Heart right ventricle (tissue), 16 donors: ENCODE data around the gene KCNC1. TPM values are rescaled to one million over a fixed set of nuclear protein-coding genes. Genes with fewer than 3 reads are reported as not detected.

Experiments used
- ATAC-seq, 8 donors: fragments of 200-7000 bp; cut with Tn5 transposase; one replicate each; pipeline ENCODE4 v1.9.1; 2020; ENCODE audit warnings: mild to moderate bottlenecking in 8 of 8, moderate library complexity in 8 of 8, moderate number of reproducible peaks in 1 of 8
- DNase-seq, 2 donors: peaks; one replicate each; pipeline ENCODE4 v3.0.0-alpha.2; 2020
- H3K27ac ChIP-seq, 10 donors: fragments of 200-600 bp; sonication (generic) in 2 of 10; one replicate each; pipeline versions ENCODE4 v1.5.0 to v1.8.0; 2020 to 2022; ENCODE audit warnings: mild to moderate bottlenecking in 3 of 10
- H3K27me3 ChIP-seq, 7 donors: fragments of 200-600 bp; one replicate each; pipeline ENCODE4 v1.8.0; 2021 to 2022; ENCODE audit warnings: mild to moderate bottlenecking in 2 of 7
- H3K36me3 ChIP-seq, 9 donors: fragments of 200-600 bp; sonication (generic) in 1 of 9; one replicate each; pipeline versions ENCODE4 v1.5.0 to v1.8.0; 2020 to 2022; ENCODE audit warnings: mild to moderate bottlenecking in 2 of 9
- H3K4me1 ChIP-seq, 9 donors: fragments of 200-600 bp; sonication (generic) in 1 of 9; one replicate each; pipeline versions ENCODE4 v1.5.0 to v1.8.0; 2020 to 2022; ENCODE audit warnings: mild to moderate bottlenecking in 4 of 9
- H3K4me3 ChIP-seq, 10 donors: fragments of 200-600 bp; sonication (generic) in 2 of 10; one replicate each; pipeline versions ENCODE4 v1.5.0 to v1.8.0; 2020 to 2022; ENCODE audit warnings: mild to moderate bottlenecking in 7 of 10, moderate library complexity in 2 of 10
- H3K9me3 ChIP-seq, 11 donors: fragments of 200-600 bp in 10 of 11; sonication (generic) in 2 of 11; one replicate each; pipeline versions ENCODE4 v1.5.0 to v1.8.0; 2013 to 2022; ENCODE audit warnings: mild to moderate bottlenecking in 2 of 11, control low read depth in 1 of 11, moderate library complexity in 1 of 11
- CTCF ChIP-seq, 9 donors: fragments of 200-600 bp; sonication (generic) in 2 of 9; IDR thresholded peaks; one replicate each; pipeline versions ENCODE4 v1.5.0 to v1.8.0; 2021 to 2022; ENCODE audit warnings: antibody characterized with exemption in 9 of 9, mild to moderate bottlenecking in 5 of 9, moderate library complexity in 1 of 9
- WGBS, 2 donors: extraction: QIAGEN DNeasy Blood & Tissue Kit; methylation state at CpG; one replicate each; pipeline ENCODE4 v1.1.7; 2013; ENCODE audit warnings: inconsistent platforms in 1 of 2; 5-methylcytosine and 5-hydroxymethylcytosine counted together
- intact Hi-C, 10 donors: fragments of 100-400 bp; cut with DNase I; formaldehyde crosslinking; loops; one replicate each; pipeline versions ENCODE4 v1.11.1 to v1.14.2; 2022
- polyA plus RNA-seq, 2 donors: library from polyadenylated mRNA; stranded (reverse); fragments of 200-250 nt; gene quantifications; one replicate each; pipeline ENCODE4 v1.2.3, GENCODE V29; 2013
- total RNA-seq, 10 donors: library from RNA; stranded (reverse); fragmentation: NEBNext Ultra II Directional in 3 of 10; extraction: Animal tissue kit (Norgen Biotek cat#: 25700) in 3 of 10; gene quantifications; one replicate each; pipeline versions ENCODE4 v1.2.1 to v1.2.4, GENCODE V29; 2021 to 2023
- donor health status: Arrhythmogenic right ventricular cardiomyopathy.
- donor health status: ischemic (EF 13 %, LVEDD 7.1; RV severe dilation, severe dysfunction).
- donor health status: healthy with polysubstance abuse.
- donor health status: DM: no; HTN: yes; CAD: no.
- donor health status: DM: no; HTN: no; CAD: no.
- donor health status: ischemic (EF 25% LVEDD 6.9; RV normal size, moderate dysfunction).
- donor health status: ischemic (EF 25% LVEDD 5.7; RV mildly dilated, moderate dysfunction).
- donor health status: healthy.
- donor health status: DM: yes; HTN: yes; CAD: no.
- donor health status: Ischemic cardiomyopathy.
- donor health status: ischemic (EF 35%, LVEDD 5.7; RV mildly dilated, moderate dysfunction).
- donor health status: nonischemic (EF 11% LVEDD 7.7; RV severe dilation, severe dysfunction).
- donor health status: DM: yes; HTN: yes; CAD: no.
- donor health status: PGD.
- donor health status: ischemic (EF 29% LVEDD 5.4; RV normal size, mild dysfunction).
- donor health status: nonischemic (EF 23%, LVEDD 6.1; RV moderate dilation, normal function).

The KCNC1 gene
- total and polyA plus RNA-seq, 12 donors, result 0.04 to 0.09 (median 0.06) TPM; not detected in 8

DNA sequence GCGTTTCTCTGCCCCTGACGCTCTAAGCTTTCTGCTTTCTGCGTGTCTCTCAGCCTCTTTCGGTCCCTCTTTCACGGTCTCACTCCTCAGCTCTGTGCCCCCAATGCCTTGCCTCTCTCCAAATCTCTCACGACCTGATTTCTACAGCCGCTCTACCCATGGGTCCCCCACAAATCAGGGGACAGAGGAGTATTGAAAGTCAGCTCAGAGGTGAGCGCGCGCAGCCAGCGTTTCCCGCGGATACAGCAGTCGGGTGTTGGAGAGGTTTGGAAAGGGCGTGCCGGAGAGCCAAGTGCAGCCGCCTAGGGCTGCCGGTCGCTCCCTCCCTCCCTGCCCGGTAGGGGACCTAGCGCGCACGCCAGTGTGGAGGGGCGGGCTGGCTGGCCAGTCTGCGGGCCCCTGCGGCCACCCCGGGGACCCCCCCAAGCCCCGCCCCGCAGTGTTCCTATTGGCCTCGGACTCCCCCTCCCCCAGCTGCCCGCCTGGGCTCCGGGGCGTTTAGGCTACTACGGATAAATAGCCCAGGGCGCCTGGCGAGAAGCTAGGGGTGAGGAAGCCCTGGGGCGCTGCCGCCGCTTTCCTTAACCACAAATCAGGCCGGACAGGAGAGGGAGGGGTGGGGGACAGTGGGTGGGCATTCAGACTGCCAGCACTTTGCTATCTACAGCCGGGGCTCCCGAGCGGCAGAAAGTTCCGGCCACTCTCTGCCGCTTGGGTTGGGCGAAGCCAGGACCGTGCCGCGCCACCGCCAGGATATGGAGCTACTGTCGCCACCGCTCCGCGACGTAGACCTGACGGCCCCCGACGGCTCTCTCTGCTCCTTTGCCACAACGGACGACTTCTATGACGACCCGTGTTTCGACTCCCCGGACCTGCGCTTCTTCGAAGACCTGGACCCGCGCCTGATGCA is 15.3 kb upstream of the KCNC1 start, which contains the start of gene MYOD1:
TSS of gene MYOD1 (plus strand) at position 544 of the 910 bp plus-strand sequence. CDS start at position 756, 212 bp downstream.
- TF ChIP-seq CTCF (IDR thresholded peaks at IDR 0.05), result no peak
- H3K36me3 ChIP-seq, result no peaks in the 10 kb centered on the region
- no peak within 1 kb of the TSS for H3K27ac ChIP-seq
- WGBS, 2 donors, result 1 to 2% methylated on average over 64 to 68 of the region's 68 CpGs
- peak in 5 of 8 donors; percentile 26 to 60 (median 32) for ATAC-seq
- H3K27me3 ChIP-seq, result peaks cover 25 to 90% (median 80%) of the 10 kb centered on the region in 7 donors
- no peak for DNase-seq
- intact Hi-C loops, result loop anchor here in 3 of 10 donors (5.0 to 10.0 kb wide), 2 partner anchors 114 to 122 kb away; no protein-coding TSS in a partner anchor
- H3K4me3 ChIP-seq, result peak within 1 kb of the TSS in 6 of 10 donors; percentile 2 to 21 (median 12)
- H3K9me3 ChIP-seq, result no peaks in the 10 kb centered on the region
- H3K4me1 ChIP-seq, result peaks cover 0 to 37% (median 18%) of the 10 kb centered on the region in 9 donors

GRCh38 chr11:17719938-17720795 is 14.4 kb upstream of the KCNC1 start:
- H3K4me1 ChIP-seq, result peaks cover 0 to 32% (median 18%) of the 10 kb centered on the region in 9 donors
- no peak for DNase-seq
- peak overlapping the region in 2 of 10 donors; percentile 8 to 15 for H3K4me3 ChIP-seq
- intact Hi-C loops, result loop anchor here in 8 of 10 donors (2.0 to 10.0 kb wide), 4 partner anchors 115 to 125 kb away; no protein-coding TSS in a partner anchor
- no peaks in the 10 kb centered on the region for H3K9me3 ChIP-seq
- 2% methylated on average over 85 of the region's 85 CpGs for WGBS, 2 donors
- H3K27me3 ChIP-seq, result peaks cover 25 to 90% (median 86%) of the 10 kb centered on the region in 7 donors
- peak in 4 of 8 donors; percentile 42 to 63 (median 50) for ATAC-seq
- no peaks in the 10 kb centered on the region for H3K36me3 ChIP-seq
- H3K27ac ChIP-seq, result no peak overlapping the region
- TF ChIP-seq CTCF (IDR thresholded peaks at IDR 0.05), result peak in 5 of 9 donors; percentile 26 to 46 (median 30)

DNA sequence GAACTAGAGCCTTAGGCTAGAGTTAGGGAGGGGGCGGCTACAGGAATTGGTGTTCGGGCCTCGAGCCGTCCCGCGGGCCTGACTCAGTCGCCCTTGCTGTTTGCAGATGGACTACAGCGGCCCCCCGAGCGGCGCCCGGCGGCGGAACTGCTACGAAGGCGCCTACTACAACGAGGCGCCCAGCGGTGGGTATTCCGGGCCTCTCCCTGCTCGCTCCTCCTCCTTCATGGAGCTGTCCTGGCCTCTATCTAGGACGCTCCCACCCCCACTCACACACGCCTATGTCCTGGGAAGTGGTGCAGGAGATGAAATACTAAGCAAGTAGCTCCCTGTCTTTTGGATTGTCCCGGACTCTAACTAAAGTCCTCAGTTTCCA is 13.8 kb upstream of the KCNC1 start:
- Histone ChIP-seq H3K4me1 (peaks cover 0 to 32% (median 18%) of the 10 kb centered on the region in 9 donors), H3K9me3 (no peaks in the 10 kb centered on the region), H3K27ac (no peak overlapping the region), H3K4me3 (peak overlapping the region in 1 of 10 donors; percentile 15), H3K36me3 (no peaks in the 10 kb centered on the region), H3K27me3 (peaks cover 25 to 92% (median 88%) of the 10 kb centered on the region in 7 donors)
- DNase-seq (no peak), ATAC-seq (peak in 2 of 8 donors; percentile 9 to 42)
- TF ChIP-seq CTCF (IDR thresholded peaks at IDR 0.05), result no peak
- 3 to 4% methylated on average over 24 of the region's 24 CpGs for WGBS, 2 donors
- intact Hi-C loops, result loop anchor here in 5 of 10 donors (2.0 to 10.0 kb wide), 4 partner anchors 116 to 126 kb away; no protein-coding TSS in a partner anchor
